Trophoblast cell (in vitro differentiated cells and primary cell): ENCODE measurements around the gene EIF2AK3.

Experiments used
- DNase-seq, 2 donors: peaks; one replicate each; pipeline ENCODE4 v3.0.0-alpha.2; 2016
- H2AFZ ChIP-seq: 2 replicates; pipeline ENCODE4 v1.6.1; 2013; ENCODE audit warnings: low read length, moderate library complexity, mild to moderate bottlenecking; ENCODE audit not compliant: insufficient read depth, poor library complexity
- H2AK5ac ChIP-seq: 2 replicates; pipeline ENCODE4 v1.6.1; 2013; ENCODE audit warnings: mild to moderate bottlenecking, low read length
- H2BK120ac ChIP-seq: 2 replicates; pipeline ENCODE4 v1.6.1; 2013; ENCODE audit warnings: low read length, mild to moderate bottlenecking, moderate library complexity; ENCODE audit not compliant: insufficient read depth, poor library complexity
- H2BK12ac ChIP-seq: 2 replicates; pipeline ENCODE4 v1.6.1; 2013; ENCODE audit warnings: mild to moderate bottlenecking, low read length, moderate library complexity
- H2BK5ac ChIP-seq: 2 replicates; pipeline ENCODE4 v1.6.1; 2013; ENCODE audit warnings: low read length, low read depth, moderate library complexity, mild to moderate bottlenecking; ENCODE audit not compliant: poor library complexity
- H3K14ac ChIP-seq: 2 replicates; pipeline ENCODE4 v1.6.1; 2013; ENCODE audit warnings: mild to moderate bottlenecking, low read length
- H3K18ac ChIP-seq: 2 replicates; pipeline ENCODE4 v1.6.1; 2013; ENCODE audit warnings: mild to moderate bottlenecking, low read length
- H3K23ac ChIP-seq: 2 replicates; pipeline ENCODE4 v1.6.1; 2013; ENCODE audit warnings: low read length
- H3K27ac ChIP-seq: 2 replicates; pipeline ENCODE4 v1.5.1; 2013; ENCODE audit warnings: low read depth, mild to moderate bottlenecking, inconsistent platforms, low read length, moderate library complexity
- H3K27me3 ChIP-seq: 2 replicates; pipeline ENCODE4 v1.6.1; 2013; ENCODE audit warnings: inconsistent platforms, mild to moderate bottlenecking, low read length, moderate library complexity; ENCODE audit not compliant: insufficient read depth
- H3K36me3 ChIP-seq, 2 experiments: 1 replicate in 1 of 2; 2 replicates in 1 of 2; pipeline ENCODE4 v1.6.1; 2013; ENCODE audit warnings: low read length in 2 of 2, mild to moderate bottlenecking in 2 of 2, moderate library complexity in 1 of 2; ENCODE audit not compliant: insufficient read depth in 2 of 2, control insufficient read depth in 1 of 2
- H3K4ac ChIP-seq: 2 replicates; pipeline ENCODE4 v1.6.1; 2013; ENCODE audit warnings: low read depth, mild to moderate bottlenecking, low read length, moderate library complexity
- H3K4me1 ChIP-seq, 2 experiments: 1 replicate in 1 of 2; 2 replicates in 1 of 2; pipeline ENCODE4 v1.6.1; 2013; ENCODE audit warnings: low read length in 2 of 2, mild to moderate bottlenecking in 2 of 2, moderate library complexity in 1 of 2; ENCODE audit not compliant: insufficient read depth in 2 of 2, control insufficient read depth in 1 of 2
- H3K4me2 ChIP-seq: 2 replicates; pipeline ENCODE4 v1.6.1; 2013; ENCODE audit warnings: inconsistent platforms, mild to moderate bottlenecking, low read length, moderate library complexity
- H3K4me3 ChIP-seq: 2 replicates; pipeline ENCODE4 v1.5.1; 2013; ENCODE audit warnings: mild to moderate bottlenecking, low read depth, low read length, inconsistent platforms
- H3K79me1 ChIP-seq: one replicate; pipeline ENCODE4 v1.6.1; 2013; ENCODE audit warnings: low read length
- H3K79me2 ChIP-seq: 2 replicates; pipeline ENCODE4 v1.6.1; 2013; ENCODE audit warnings: low read length, mild to moderate bottlenecking; ENCODE audit not compliant: control insufficient read depth, insufficient read depth, poor library complexity
- H3K9ac ChIP-seq: 2 replicates; pipeline ENCODE4 v1.6.1; 2013; ENCODE audit warnings: mild to moderate bottlenecking, low read length
- H3K9me3 ChIP-seq: 2 replicates; pipeline ENCODE4 v1.6.1; 2013; ENCODE audit warnings: low read depth, mild to moderate bottlenecking, control low read depth, inconsistent platforms, low read length; ENCODE audit not compliant: insufficient read depth
- H4K12ac ChIP-seq: 2 replicates; pipeline ENCODE4 v1.6.1; 2013; ENCODE audit warnings: low read depth, mild to moderate bottlenecking, low read length, moderate library complexity
- H4K8ac ChIP-seq: 2 replicates; pipeline ENCODE4 v1.6.1; 2013; ENCODE audit warnings: low read depth, mild to moderate bottlenecking, low read length, moderate library complexity
- H4K91ac ChIP-seq: one replicate; pipeline ENCODE4 v1.6.1; 2013; ENCODE audit warnings: low read depth, mild to moderate bottlenecking, low read length, moderate library complexity
- WGBS: extraction: QIAGEN DNeasy Blood & Tissue Kit; methylation state at CpG from one replicate; pipeline ENCODE4 v1.1.7; 2013; ENCODE audit warnings: missing lambda C conversion rate; ENCODE audit not compliant: insufficient read length, insufficient coverage; ENCODE audit errors: extremely low coverage; 5-methylcytosine and 5-hydroxymethylcytosine counted together

EIF2AK3 gene

DNA sequence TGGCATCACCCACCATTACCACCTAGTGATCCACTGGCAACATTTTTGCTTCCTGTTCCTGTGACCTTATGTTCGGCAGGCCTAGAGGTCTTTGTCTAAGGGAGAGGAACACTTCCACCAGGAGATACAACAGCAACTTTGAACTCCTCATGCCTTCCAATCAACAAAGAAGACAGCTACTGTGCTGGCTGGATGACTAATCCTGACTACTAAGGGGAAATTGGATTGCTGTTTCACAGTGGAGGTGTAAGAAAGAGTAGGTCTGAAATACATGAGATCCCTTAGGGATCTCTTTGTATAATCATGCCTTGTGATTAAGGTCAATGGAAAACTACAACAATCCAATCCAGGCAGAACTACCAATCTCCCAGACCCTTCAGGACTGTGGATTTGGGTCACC lies 45.2 kb downstream of the EIF2AK3 start:
- H3K18ac ChIP-seq: no peak overlapping the region
- no peaks in the 10 kb centered on the region for H3K79me1 ChIP-seq
- no peak overlapping the region for H2AFZ ChIP-seq
- no peaks in the 10 kb centered on the region for H3K79me2 ChIP-seq
- no peaks in the 10 kb centered on the region for H3K9me3 ChIP-seq
- no peak overlapping the region for H4K8ac ChIP-seq
- no peak overlapping the region for H4K12ac ChIP-seq
- no peak overlapping the region for H4K91ac ChIP-seq
- H3K23ac ChIP-seq: no peak overlapping the region
- H2BK120ac ChIP-seq: no peak overlapping the region
- no peak overlapping the region for H3K4ac ChIP-seq
- H3K9ac ChIP-seq: no peak overlapping the region
- no peak overlapping the region for H3K4me3 ChIP-seq
- no peaks in the 10 kb centered on the region for H3K27me3 ChIP-seq
- H2BK5ac ChIP-seq: no peak overlapping the region
- no CpG with 5 or more reads among the region's 1 CpG for WGBS
- H2BK12ac ChIP-seq: no peak overlapping the region
- no peak overlapping the region for H2AK5ac ChIP-seq
- peaks cover 9 to 30% of the 10 kb centered on the region in 2 experiments for H3K36me3 ChIP-seq
- DNase-seq: no peak
- H3K14ac ChIP-seq: no peak overlapping the region
- no peak overlapping the region for H3K27ac ChIP-seq
- no peaks in the 10 kb centered on the region for H3K4me1 ChIP-seq
- no peak overlapping the region for H3K4me2 ChIP-seq

DNA sequence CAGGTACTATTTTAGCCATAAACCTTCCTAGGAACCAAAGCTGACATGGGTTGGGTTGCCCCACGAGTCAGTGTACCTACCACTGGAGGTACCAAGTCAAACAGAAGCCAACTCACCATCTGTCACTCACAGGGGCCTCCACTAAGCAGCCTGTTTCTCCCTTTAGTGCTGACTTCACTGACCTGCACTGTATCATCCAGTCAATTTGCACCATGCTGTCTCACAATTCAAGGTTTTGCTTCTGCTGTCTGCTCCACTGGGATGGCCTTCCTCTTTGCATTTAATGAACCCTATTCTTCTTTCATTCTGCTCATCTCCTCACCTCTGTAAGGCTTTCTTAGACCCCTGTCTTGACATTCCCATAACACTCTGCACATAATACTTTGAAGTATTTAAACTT lies 47.2 kb downstream of the EIF2AK3 start:
- no peak overlapping the region for H4K91ac ChIP-seq
- no peak overlapping the region for H2BK5ac ChIP-seq
- no peak overlapping the region for H2AK5ac ChIP-seq
- no peak overlapping the region for H3K4me2 ChIP-seq
- no peaks in the 10 kb centered on the region for H3K79me1 ChIP-seq
- H3K4ac ChIP-seq: no peak overlapping the region
- H3K9me3 ChIP-seq: no peaks in the 10 kb centered on the region
- H3K4me3 ChIP-seq: no peak overlapping the region
- no peak for DNase-seq
- H3K27ac ChIP-seq: no peak overlapping the region
- no peak overlapping the region for H2BK120ac ChIP-seq
- H3K79me2 ChIP-seq: no peaks in the 10 kb centered on the region
- no CpG with 5 or more reads among the region's 1 CpG for whole genome bisulfite sequencing
- H2AFZ ChIP-seq: no peak overlapping the region
- no peak overlapping the region for H4K8ac ChIP-seq
- no peak overlapping the region for H3K18ac ChIP-seq
- H3K9ac ChIP-seq: no peak overlapping the region
- H3K23ac ChIP-seq: no peak overlapping the region
- H2BK12ac ChIP-seq: no peak overlapping the region
- H3K4me1 ChIP-seq: no peaks in the 10 kb centered on the region
- H3K36me3 ChIP-seq: peaks cover 6 to 29% of the 10 kb centered on the region in 2 experiments
- no peak overlapping the region for H4K12ac ChIP-seq
- no peak overlapping the region for H3K14ac ChIP-seq
- H3K27me3 ChIP-seq: no peaks in the 10 kb centered on the region

DNA sequence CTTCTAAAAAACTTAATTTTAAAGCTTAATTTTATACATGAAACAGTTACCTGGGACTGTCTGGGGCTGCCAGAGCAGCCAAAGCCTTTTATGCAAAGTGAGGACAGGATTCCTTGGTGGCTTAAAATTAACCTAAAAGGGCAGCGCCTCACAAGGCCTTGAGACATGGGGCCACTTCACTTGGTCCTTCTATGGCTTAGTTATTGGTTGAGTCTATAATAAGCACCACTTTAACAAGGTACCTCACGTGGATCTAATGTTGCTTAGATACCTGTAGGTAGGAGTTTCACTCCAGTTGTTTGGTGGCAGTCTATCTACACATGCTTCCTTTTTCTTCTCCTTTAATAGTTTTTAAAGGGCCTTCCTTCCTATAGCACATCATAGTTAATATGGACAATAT lies 51.6 kb downstream of the EIF2AK3 start:
- no CpG with 5 or more reads among the region's 2 CpGs for WGBS
- Histone ChIP-seq H2BK5ac (no peak overlapping the region), H3K4me1 (no peaks in the 10 kb centered on the region)

DNA sequence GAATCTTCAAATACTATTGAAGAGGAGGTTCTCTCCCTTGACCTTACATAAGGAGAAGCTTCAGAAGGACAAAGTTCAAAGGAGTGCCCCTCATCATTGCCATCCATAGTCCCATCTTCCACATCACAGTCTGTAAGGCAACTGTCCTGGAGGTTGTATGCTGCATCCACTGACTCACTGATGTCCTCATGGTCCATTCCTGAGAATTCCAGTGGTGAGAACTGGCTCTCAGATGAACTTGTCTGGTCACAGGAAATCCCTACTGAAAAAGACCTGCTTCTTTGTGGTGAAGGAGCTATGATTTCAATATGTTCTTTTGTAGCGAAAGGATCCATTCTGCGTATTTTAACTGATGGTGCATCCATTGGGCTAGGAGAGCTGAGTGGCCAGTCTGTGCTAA lies 52.2 kb downstream of the EIF2AK3 start:
- Histone ChIP-seq H3K14ac (no peak overlapping the region), H3K4me2 (no peak overlapping the region), H3K9me3 (peaks cover 2% of the 10 kb centered on the region), H3K79me1 (no peaks in the 10 kb centered on the region), H4K91ac (no peak overlapping the region), H2BK5ac (no peak overlapping the region), H4K8ac (no peak overlapping the region), H2AK5ac (no peak overlapping the region), H3K4me1 (no peaks in the 10 kb centered on the region), H3K18ac (no peak overlapping the region), H4K12ac (no peak overlapping the region), H2AFZ (no peak overlapping the region), H3K36me3 (peaks cover 9 to 28% of the 10 kb centered on the region in 2 experiments), H2BK12ac (no peak overlapping the region), H3K27me3 (no peaks in the 10 kb centered on the region), H3K79me2 (no peaks in the 10 kb centered on the region), H2BK120ac (no peak overlapping the region), H3K9ac (no peak overlapping the region), H3K4ac (no peak overlapping the region), H3K23ac (no peak overlapping the region), H3K27ac (no peak overlapping the region), H3K4me3 (no peak overlapping the region)
- no CpG with 5 or more reads among the region's 2 CpGs for WGBS
- no peak for DNase-seq

More for the DNA sequence above, 51.6 kb downstream of the EIF2AK3 start:
- Histone ChIP-seq H2AFZ (no peak overlapping the region), H4K8ac (no peak overlapping the region), H3K14ac (no peak overlapping the region), H3K4me3 (no peak overlapping the region), H3K4me2 (no peak overlapping the region), H3K9me3 (no peaks in the 10 kb centered on the region), H3K27ac (no peak overlapping the region), H3K36me3 (peaks cover 6 to 25% of the 10 kb centered on the region in 2 experiments), H3K79me1 (no peaks in the 10 kb centered on the region), H3K9ac (no peak overlapping the region), H3K79me2 (no peaks in the 10 kb centered on the region), H3K27me3 (no peaks in the 10 kb centered on the region), H3K23ac (no peak overlapping the region), H3K18ac (no peak overlapping the region), H3K4ac (no peak overlapping the region), H4K91ac (no peak overlapping the region), H4K12ac (no peak overlapping the region), H2BK120ac (no peak overlapping the region), H2AK5ac (no peak overlapping the region), H2BK12ac (no peak overlapping the region)
- no peak for DNase-seq
